ENCODE results near the gene WIPI1. TPM values are rescaled to one million over a fixed set of nuclear protein-coding genes. Genes with fewer than 3 reads are reported as not detected.
A peak's percentile ranks its signal among the peaks of the same experiment; 100 is the strongest.

WIPI1 gene
- total and polyA plus RNA-seq, 2 of the 13 experiments (the other 11 are each of a cell fraction or from before 2014, with no cell fraction given) = 29.4 to 141 TPM

- 0 out of 2 replicates have a peak, but pooled peaks have one; percentile 21 for TF ChIP-seq KAT8 (CRISPR knock-in tag; IDR thresholded peaks at IDR 0.05)
- TF ChIP-seq FOXA1 (IDR thresholded peaks at IDR 0.05) = no peak
- peak; percentile 31; the same call in 1 of the 2 replicates for TF ChIP-seq FOXA1 (CRISPR knock-in tag; IDR thresholded peaks at IDR 0.05)
- TF ChIP-seq, protein P1, sequence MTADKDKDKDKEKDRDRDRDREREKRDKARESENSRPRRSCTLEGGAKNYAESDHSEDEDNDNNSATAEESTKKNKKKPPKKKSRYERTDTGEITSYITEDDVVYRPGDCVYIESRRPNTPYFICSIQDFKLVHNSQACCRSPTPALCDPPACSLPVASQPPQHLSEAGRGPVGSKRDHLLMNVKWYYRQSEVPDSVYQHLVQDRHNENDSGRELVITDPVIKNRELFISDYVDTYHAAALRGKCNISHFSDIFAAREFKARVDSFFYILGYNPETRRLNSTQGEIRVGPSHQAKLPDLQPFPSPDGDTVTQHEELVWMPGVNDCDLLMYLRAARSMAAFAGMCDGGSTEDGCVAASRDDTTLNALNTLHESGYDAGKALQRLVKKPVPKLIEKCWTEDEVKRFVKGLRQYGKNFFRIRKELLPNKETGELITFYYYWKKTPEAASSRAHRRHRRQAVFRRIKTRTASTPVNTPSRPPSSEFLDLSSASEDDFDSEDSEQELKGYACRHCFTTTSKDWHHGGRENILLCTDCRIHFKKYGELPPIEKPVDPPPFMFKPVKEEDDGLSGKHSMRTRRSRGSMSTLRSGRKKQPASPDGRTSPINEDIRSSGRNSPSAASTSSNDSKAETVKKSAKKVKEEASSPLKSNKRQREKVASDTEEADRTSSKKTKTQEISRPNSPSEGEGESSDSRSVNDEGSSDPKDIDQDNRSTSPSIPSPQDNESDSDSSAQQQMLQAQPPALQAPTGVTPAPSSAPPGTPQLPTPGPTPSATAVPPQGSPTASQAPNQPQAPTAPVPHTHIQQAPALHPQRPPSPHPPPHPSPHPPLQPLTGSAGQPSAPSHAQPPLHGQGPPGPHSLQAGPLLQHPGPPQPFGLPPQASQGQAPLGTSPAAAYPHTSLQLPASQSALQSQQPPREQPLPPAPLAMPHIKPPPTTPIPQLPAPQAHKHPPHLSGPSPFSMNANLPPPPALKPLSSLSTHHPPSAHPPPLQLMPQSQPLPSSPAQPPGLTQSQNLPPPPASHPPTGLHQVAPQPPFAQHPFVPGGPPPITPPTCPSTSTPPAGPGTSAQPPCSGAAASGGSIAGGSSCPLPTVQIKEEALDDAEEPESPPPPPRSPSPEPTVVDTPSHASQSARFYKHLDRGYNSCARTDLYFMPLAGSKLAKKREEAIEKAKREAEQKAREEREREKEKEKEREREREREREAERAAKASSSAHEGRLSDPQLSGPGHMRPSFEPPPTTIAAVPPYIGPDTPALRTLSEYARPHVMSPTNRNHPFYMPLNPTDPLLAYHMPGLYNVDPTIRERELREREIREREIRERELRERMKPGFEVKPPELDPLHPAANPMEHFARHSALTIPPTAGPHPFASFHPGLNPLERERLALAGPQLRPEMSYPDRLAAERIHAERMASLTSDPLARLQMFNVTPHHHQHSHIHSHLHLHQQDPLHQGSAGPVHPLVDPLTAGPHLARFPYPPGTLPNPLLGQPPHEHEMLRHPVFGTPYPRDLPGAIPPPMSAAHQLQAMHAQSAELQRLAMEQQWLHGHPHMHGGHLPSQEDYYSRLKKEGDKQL (CRISPR knock-in tag; IDR thresholded peaks at IDR 0.05; ENCODE audit: low read depth) = no peak
- peak; percentile 61 for TF ChIP-seq SAP130 (CRISPR knock-in tag; IDR thresholded peaks at IDR 0.05; ENCODE audit: low read depth)
- TF ChIP-seq ARID2 (CRISPR knock-in tag; IDR thresholded peaks at IDR 0.05; ENCODE audit: borderline replicate concordance) = no peak
- peak; percentile 67 for TF ChIP-seq ZNF781 (CRISPR knock-in tag; IDR thresholded peaks at IDR 0.05; ENCODE audit: borderline replicate concordance, not compliant biosample characterization)
- peak; percentile 36; the same call in 1 of the 2 replicates for TF ChIP-seq ZNF746 (CRISPR knock-in tag; IDR thresholded peaks at IDR 0.05)
- peak; percentile 72; the same call in 1 of the 2 replicates for TF ChIP-seq ZSCAN9 (CRISPR knock-in tag; IDR thresholded peaks at IDR 0.05; ENCODE audit: borderline replicate concordance)
- TF ChIP-seq ZC3H13 (CRISPR knock-in tag; IDR thresholded peaks at IDR 0.05) = peak; percentile 47; the same call in 1 of the 2 replicates
- TF ChIP-seq SOX6 (IDR thresholded peaks at IDR 0.05) = no peak
- TF ChIP-seq SOX6 (CRISPR knock-in tag; IDR thresholded peaks at IDR 0.05) = 0 out of 2 replicates have a peak, but pooled peaks have one; percentile 6
- TF ChIP-seq KLF13 (CRISPR knock-in tag; IDR thresholded peaks at IDR 0.05) = no peak
- no peak for TF ChIP-seq ARHGAP35 (CRISPR knock-in tag; IDR thresholded peaks at IDR 0.05; ENCODE audit: borderline replicate concordance)
- TF ChIP-seq ZNF543 (CRISPR knock-in tag; IDR thresholded peaks at IDR 0.05) = no peak
- peak; percentile 89 for TF ChIP-seq STAG1 (CRISPR knock-in tag; IDR thresholded peaks at IDR 0.05)
- no peak for TF ChIP-seq ZNF251 (CRISPR knock-in tag; IDR thresholded peaks at IDR 0.05)
- TF ChIP-seq ZNF75D (CRISPR knock-in tag; IDR thresholded peaks at IDR 0.05; ENCODE audit: borderline replicate concordance) = no peak
- TF ChIP-seq, protein P2, sequence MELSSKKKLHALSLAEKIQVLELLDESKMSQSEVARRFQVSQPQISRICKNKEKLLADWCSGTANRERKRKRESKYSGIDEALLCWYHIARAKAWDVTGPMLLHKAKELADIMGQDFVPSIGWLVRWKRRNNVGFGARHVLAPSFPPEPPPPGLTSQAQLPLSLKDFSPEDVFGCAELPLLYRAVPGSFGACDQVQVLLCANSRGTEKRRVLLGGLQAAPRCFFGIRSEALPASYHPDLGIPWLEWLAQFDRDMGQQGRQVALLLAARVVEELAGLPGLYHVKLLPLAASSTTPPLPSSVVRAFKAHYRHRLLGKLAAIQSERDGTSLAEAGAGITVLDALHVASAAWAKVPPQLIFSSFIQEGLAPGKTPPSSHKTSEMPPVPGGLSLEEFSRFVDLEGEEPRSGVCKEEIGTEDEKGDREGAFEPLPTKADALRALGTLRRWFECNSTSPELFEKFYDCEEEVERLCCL (CRISPR knock-in tag; IDR thresholded peaks at IDR 0.05; ENCODE audit: borderline replicate concordance) = no peak
- peak; percentile 80 for TF ChIP-seq IRF2 (CRISPR knock-in tag; IDR thresholded peaks at IDR 0.05)
Measured at GRCh38 chr17:68435876-68436842, 21.1 kb downstream of the WIPI1 start (continued).

All from HepG2 (cell line).